HFF-Myc (cell line): ENCODE results near the gene AFDN.

Experiments used
- DNase-seq: peaks from one replicate; pipeline ENCODE4 v3.0.0-alpha.2; 2011; ENCODE audit warnings: low read depth; ENCODE audit errors: extremely low read depth
- H3K4me3 ChIP-seq: replicated peaks from 2 replicates; pipeline ENCODE4 v1.5.1; 2011; ENCODE audit warnings: low read depth, mild to moderate bottlenecking, control low read depth, low read length
- CTCF ChIP-seq: IDR thresholded peaks from 2 replicates; pipeline ENCODE4 v1.5.1; 2012; ENCODE audit warnings: mild to moderate bottlenecking, low read depth, low read length, control low read depth; ENCODE audit errors: missing control alignments

AFDN gene

GRCh38 chr6:167881327-167881726 is 54.6 kb downstream of the AFDN start:
- no peak for DNase-seq

DNA sequence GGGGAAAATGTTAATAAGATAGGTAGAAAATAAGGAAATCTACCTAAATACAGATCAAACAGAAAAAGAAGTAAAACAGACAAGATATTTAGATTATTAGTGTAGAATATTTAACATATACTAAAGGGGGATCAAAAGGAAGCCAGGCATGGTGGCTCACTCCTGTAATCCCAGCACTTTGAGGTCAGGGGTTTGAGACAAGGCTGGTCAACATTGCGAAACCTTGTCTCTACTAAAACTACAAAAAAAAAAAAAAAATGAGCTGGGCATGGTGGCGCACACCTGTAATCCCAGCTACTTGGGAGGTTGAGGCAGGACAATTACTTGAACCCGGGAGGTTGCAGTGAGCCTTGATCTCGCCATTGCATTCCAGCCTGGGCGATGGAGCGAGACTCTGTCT is 55.5 kb downstream of the AFDN start:
- no peak for DNase-seq
- no peak overlapping the region for H3K4me3 ChIP-seq
- no peak for TF ChIP-seq CTCF

More at GRCh38 chr6:167881327-167881726, 54.6 kb downstream of the AFDN start:
- no peak for TF ChIP-seq CTCF
- no peak overlapping the region for H3K4me3 ChIP-seq

DNA sequence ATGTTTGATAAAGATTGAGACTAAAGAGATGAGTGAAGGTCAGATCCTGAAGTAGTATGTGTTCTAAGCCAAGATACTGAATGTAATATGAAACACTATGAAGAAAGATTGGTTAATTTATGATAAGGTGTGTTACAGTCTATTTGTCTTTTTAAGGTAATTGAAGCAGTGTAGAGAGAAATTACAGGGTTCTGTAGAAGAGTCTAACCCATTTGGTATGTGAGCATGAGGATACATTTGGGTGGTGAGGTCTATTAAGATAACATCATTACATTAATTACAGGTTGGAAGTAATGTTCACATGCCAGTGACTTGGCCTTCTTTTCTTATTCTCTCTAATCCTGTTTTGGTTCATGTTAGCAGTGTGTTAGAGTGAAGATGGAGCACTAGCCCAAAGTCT is 61.4 kb downstream of the AFDN start:
- DNase-seq, result no peak
- no peak for TF ChIP-seq CTCF
- no peak overlapping the region for H3K4me3 ChIP-seq

- DNase-seq, result no peak
- TF ChIP-seq CTCF, result no peak
- H3K4me3 ChIP-seq, result no peak overlapping the region
These were observed 66.4 kb downstream of the AFDN start for GRCh38 chr6:167892835-167893815.

DNA sequence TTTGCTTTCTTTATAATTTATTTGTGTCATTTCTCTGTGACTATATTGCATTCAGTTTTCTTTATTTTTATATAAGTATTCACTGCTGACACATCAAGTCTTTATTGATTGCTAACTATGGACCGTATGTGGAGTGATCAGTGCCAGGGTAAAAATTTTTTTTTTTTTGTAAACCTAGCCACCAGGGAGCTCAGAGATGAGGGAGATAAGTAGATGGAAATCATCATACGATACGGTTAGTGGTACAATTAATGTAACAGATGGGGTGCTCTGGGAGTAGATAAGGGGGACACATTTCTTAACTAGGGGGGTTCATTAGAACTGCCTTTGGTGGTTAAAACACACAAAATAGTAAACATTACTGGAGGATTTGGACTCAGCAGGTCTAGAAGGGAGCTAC is 68.3 kb downstream of the AFDN start:
- no peak overlapping the region for H3K4me3 ChIP-seq
- TF ChIP-seq CTCF, result no peak
- DNase-seq, result no peak

GRCh38 chr6:167896648-167897047 is 69.9 kb downstream of the AFDN start:
- no peak overlapping the region for H3K4me3 ChIP-seq
- no peak for DNase-seq
- no peak for TF ChIP-seq CTCF
